Measurements from ENCODE around the gene CCT3.
A peak's percentile ranks its signal among the peaks of the same experiment; 100 is the strongest.

CCT3 gene

DNA sequence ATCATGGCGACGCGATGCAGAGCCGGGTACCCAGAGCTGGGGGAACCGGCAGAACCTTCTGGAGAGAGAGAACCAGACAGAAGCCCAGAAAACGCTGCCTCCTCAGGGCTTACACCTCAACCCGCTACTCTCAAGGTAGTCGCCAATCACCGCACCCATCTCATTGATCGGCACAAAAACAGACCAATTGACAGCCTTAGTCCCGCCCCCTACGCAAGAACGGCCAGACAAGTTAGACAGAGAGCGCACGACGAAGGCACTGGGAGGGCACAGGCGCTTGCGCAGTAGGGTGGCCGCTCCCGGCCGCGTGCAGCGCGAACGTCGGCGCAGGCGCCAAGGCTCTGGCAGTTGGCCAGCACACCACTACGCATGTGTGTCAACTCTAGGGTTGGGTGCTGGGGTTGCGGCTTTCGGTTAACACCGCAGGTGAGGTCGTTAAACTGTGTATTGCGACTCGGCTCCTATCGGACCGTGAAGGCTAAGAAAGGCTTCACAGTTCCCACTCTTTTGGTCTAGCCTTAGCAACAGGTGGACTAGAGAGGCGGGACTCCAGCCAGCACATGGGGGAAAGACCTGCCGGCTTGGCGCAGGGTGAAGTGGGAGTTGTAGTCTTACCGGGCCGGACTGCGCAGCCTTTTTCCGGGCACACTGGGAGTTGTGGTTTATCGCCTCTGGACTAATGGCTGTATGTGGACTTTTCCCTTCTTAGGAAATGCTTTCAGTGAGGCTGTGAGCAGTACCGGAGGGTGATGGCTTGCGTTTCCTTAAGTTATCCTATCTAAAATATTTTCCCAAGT, at the start of gene CCT3, which contains the start of gene TSACC:
CCT3 (minus strand) TSS at position 113 of the 797 bp plus-strand sequence; CDS start at position 5, 108 bp downstream.
TSACC (plus strand) TSS at position 347 of the 797 bp plus-strand sequence. CDS start 1,232 bp downstream, outside the sequence.
- peak within 1 kb of the TSS; percentile 97 for H3K4me3 ChIP-seq (ENCODE audit: low read depth, low read length)
- ChIA-PET POLR2A (interaction anchor here (0.9 kb wide), 1 partner anchor 19 kb away, joined by 3 read pairs; no protein-coding TSS in a partner anchor), CTCF (interaction anchor here (0.5 to 7.7 kb wide), 6 partner anchors 9 to 107 kb away, joined by 3 to 78 read pairs (median 3); no protein-coding TSS in a partner anchor)
- TF ChIP-seq, protein P1, sequence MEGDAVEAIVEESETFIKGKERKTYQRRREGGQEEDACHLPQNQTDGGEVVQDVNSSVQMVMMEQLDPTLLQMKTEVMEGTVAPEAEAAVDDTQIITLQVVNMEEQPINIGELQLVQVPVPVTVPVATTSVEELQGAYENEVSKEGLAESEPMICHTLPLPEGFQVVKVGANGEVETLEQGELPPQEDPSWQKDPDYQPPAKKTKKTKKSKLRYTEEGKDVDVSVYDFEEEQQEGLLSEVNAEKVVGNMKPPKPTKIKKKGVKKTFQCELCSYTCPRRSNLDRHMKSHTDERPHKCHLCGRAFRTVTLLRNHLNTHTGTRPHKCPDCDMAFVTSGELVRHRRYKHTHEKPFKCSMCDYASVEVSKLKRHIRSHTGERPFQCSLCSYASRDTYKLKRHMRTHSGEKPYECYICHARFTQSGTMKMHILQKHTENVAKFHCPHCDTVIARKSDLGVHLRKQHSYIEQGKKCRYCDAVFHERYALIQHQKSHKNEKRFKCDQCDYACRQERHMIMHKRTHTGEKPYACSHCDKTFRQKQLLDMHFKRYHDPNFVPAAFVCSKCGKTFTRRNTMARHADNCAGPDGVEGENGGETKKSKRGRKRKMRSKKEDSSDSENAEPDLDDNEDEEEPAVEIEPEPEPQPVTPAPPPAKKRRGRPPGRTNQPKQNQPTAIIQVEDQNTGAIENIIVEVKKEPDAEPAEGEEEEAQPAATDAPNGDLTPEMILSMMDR (IDR thresholded peaks at IDR 0.05; ENCODE audit: insufficient read depth, low read length, missing control alignments), result no peak
- DNase-seq (ENCODE audit: low read depth, low spot score), result peak; percentile 99

DNA sequence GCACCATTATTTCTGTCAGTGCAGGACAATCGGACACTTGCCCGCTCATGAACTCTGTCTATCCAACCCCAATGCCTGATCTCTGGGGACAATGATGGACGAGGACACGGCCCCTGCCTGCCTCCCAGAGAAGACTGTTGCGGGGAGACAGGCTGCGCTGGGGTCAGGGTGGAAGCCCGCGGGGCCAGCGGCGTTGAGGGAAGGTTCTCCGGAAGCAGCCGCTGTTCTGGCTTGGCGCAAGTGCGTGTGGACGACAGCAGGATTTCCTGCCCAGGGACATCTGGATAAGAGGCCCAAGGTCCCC, 49.7 kb upstream of the CCT3 start:
- no peak overlapping the region for H3K4me3 ChIP-seq (ENCODE audit: low read depth, low read length)
- no peak for DNase-seq (ENCODE audit: low read depth, low spot score)
- ChIA-PET CTCF (interaction anchor here (1.5 to 20.2 kb wide), 9 partner anchors 11 to 217 kb away, joined by 3 to 712 read pairs (median 88); partner anchors contain the start of gene RHBG), POLR2A (no interaction called here)
- TF ChIP-seq, protein P1 (IDR thresholded peaks at IDR 0.05; ENCODE audit: insufficient read depth, low read length, missing control alignments), result no peak

DNA sequence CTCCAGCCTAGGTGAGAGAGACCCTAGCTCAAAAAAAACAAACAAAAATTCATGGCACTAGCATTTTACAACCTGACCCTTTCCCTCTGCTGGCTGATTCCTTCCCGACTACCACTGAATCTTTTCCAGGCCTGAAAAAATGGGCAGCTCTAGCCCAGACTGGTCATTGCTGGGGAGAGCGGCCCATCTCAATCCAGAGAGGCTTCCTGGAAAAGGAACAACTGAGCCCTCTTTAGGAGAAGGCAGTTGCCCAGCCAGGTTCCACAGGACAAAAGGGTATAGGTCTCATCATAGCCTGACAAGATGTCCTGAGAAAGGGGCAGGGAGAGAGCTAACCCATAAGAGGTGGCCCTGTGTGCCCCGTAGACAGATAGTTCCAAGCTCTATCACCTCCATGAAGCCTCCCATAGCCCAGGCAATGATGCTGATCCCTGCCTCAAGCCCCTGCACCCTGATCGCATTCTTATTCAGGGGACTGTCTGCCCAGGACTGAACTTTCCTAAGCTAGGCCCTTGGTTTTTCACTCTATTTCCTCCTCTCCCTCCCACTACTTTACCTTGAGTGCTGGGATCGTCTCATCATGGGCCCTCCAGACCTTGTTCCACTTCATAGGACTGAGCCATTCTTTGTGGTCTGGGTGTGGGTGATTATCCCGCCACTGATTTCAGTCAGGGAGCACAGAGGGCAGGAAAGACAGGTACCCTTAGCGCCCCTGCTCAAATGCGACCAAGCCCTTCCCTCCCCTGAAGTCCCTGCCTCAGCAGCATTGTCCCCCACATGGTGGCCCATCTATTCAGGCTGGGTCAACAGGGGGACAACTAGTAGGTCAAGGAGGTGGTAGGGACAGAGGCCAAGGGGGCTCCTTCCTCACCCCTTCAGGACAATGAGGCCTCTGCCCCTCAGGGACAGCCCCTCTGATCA, 49.1 kb upstream of the CCT3 start:
- no peak overlapping the region for H3K4me3 ChIP-seq (ENCODE audit: low read depth, low read length)
- POLR2A ChIA-PET, result no interaction called here
- CTCF ChIA-PET, result interaction anchor here (0.6 to 20.2 kb wide), 26 partner anchors 12 to 298 kb away, joined by 3 to 712 read pairs (median 32); partner anchors contain the start of genes HAPLN2, MEF2D and RHBG
- TF ChIP-seq, protein P1 (IDR thresholded peaks at IDR 0.05; ENCODE audit: insufficient read depth, low read length, missing control alignments), result no peak
- DNase-seq (ENCODE audit: low read depth, low spot score), result no peak

DNA sequence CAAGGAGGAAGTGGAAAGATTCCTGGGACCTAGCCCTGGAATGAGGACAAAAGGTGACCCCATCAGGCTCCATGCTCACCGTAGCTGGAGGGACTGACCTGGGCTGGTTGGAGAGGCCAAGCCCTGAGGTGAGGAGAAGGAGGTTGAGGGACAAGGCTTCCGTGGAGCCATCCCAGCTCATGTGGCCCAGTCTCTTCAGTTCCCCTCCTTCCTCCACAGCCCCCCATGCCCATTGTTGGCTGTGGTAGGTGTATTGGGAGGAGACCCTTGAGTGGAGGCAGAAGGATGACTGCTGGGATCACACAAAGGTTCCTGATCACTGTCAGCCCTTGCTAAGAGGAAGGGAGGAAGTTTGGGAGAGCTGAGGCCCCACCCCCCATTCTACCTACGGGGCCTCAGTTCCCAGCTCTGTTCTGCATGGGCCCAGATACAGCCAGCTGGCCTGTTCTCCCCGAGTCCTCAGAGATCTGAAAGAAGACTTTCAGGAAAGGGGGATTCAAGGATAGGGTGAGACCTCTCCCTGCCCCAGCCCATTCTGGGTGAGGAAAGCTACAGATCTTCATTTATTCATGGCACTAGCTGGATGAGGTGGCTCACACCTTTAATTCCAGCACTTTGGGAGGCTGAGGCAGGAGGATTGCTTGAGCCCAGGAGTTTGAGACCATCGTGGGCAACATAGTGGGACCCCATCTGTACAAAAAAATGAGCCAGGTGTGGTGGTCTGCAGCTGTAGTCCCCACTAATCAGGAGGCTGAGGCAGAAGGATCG, 48.2 kb upstream of the CCT3 start:
- DNase-seq (ENCODE audit: low read depth, low spot score), result no peak
- H3K4me3 ChIP-seq (ENCODE audit: low read depth, low read length), result no peak overlapping the region
- TF ChIP-seq, protein P1 (IDR thresholded peaks at IDR 0.05; ENCODE audit: insufficient read depth, low read length, missing control alignments), result no peak
- POLR2A ChIA-PET, result interaction anchor here (0.5 to 1.2 kb wide), 6 partner anchors 11 to 222 kb away, joined by 3 to 9 read pairs (median 3); no protein-coding TSS in a partner anchor
- CTCF ChIA-PET, result interaction anchor here (0.6 to 20.2 kb wide), 60 partner anchors 12 to 482 kb away, joined by 3 to 712 read pairs (median 6); partner anchors contain the start of genes GPATCH4, HAPLN2, MEF2D and NAXE

DNA sequence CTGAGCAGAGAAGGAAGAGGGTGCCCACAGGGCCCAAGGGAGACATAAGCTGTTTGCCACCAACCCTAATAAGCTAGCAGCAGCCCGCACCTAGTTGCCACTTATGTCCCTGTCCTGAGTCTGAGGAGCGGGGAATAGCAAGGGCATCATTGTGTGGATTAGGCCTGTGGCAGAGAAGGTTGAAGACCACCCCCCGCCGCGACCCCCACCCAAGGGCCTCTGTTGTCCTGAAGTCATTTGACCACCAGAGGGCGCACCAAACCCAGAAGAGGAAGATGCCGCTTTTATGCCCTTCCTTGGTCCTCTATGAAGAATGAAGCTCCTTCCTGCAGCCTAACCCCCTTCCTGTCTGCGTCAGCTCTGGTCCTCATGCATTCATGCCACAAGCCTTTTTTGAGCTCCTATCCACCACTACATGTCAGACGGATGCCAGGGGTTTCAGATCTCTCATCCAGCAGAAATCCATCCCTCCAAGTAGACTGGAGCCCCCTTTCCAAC, 47.5 kb upstream of the CCT3 start:
- CTCF ChIA-PET, result interaction anchor here (0.6 to 20.2 kb wide), 58 partner anchors 12 to 482 kb away, joined by 3 to 712 read pairs (median 7); partner anchors contain the start of genes GPATCH4, HAPLN2, MEF2D and NAXE
- POLR2A ChIA-PET, result interaction anchor here (0.6 to 1.2 kb wide), 5 partner anchors 10 to 223 kb away, joined by 3 to 9 read pairs (median 3); no protein-coding TSS in a partner anchor
- TF ChIP-seq, protein P1 (IDR thresholded peaks at IDR 0.05; ENCODE audit: insufficient read depth, low read length, missing control alignments), result peak; percentile 84
- H3K4me3 ChIP-seq (ENCODE audit: low read depth, low read length), result no peak overlapping the region
- DNase-seq (ENCODE audit: low read depth, low spot score), result peak; percentile 16
